Activated CD4-positive, alpha-beta T cell treated with anti-CD3 and anti-CD28 coated beads for 4 hours (primary cell): ENCODE measurements around the gene VPS13C.

Experiments
- DNase-seq, 2 donors: peaks; one replicate each; pipeline ENCODE4 v3.0.0-alpha.2; 2020

The VPS13C gene

DNA sequence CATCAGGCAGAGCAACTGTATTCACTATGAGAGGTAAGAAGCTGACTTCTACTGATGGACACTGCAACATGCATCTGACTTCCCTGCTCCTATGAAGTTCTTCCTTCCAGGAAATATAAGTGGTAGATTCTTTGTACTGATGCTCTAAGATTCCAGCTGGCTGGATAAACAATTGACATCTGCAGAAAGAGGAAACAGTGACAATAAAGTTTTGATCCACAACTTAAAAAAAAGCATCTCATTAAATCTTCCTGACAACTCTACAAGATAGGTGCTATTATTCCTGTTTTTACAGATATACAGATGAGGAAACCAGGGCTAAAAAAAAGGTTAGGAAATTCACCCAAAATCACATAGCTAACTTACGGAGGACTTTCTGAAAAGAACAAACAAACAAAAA is 142.8 kb downstream of the VPS13C start:
- DNase-seq = no peak

DNA sequence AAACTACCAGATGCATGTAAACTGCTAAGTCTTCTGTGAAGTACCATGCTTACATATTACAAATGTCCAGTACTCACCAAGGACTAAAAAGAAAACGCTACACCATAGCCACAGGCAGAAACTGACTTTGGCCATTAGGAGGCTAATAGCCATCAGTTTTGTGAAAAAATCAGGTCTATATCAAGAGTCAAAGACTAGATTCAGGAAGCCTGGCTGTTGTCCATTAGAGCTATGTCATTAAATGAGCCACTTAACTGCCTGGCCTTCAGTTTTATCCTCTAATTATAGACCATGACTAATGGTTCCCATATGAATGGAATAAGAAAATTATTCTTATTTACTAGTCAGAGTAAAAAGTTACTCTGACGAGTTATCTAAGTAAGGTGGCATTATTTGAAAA is 144.1 kb downstream of the VPS13C start:
- no peak for DNase-seq

- no peak for DNase-seq
Observed at GRCh38 chr15:61915640-61916039, 144.6 kb downstream of the VPS13C start.

GRCh38 chr15:61910839-61911369 is 149.3 kb downstream of the VPS13C start:
- DNase-seq = no peak

DNA sequence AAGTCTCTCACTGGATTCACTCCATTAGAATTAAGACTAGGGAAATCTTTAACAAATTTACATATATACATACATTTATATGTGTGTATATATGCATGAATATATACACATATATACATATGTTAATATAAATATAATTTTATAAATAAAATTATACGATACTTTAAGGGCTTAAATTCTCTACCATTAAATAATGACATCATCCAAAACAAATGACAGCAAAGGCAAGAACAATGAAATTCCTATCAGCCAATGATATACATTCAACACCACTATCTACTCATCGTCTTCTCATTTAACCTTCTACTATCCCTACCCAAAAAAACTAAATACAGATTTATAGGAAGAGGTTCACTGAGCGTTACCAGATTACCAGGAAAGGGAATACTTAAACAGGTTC is 152.0 kb downstream of the VPS13C start:
- DNase-seq = no peak

- DNase-seq = no peak
Observed at GRCh38 chr15:61907753-61908086, 152.5 kb downstream of the VPS13C start.

DNA sequence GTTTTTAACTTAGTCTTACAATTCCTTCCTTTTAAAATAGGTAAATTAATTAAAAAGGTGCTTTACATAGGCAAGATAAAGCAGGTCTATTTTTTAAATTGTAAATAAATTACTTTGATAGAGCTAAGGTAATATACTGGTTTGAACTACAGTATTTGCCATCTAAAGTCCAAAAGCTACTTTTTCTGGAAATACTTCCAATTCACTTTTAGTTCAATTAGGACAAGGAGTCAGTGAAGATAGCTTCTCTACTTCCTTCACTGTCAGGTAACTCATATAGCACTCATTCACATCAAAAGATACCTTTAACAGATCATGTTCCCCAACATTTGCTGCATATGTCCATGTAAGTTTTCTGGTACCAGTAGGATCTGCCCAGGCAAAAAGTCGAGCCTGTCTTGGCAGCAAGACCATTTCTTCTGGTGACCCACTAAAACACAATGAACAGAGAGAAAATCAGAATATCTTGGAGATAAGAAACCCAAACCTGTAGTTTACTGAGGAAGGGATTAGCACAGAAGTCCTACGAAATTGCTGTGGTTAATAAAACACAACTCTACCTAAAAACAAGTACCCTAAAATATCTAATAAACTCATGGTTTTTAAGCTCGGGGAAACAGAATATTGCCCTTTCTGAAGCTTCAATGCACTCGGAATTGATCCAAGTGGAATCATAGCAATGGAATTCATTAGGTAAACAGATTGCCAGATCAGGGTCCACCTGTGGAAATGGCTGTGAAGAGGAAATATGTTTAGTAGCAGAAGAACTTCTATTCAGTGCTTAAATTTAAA is 153.1 kb downstream of the VPS13C start:
- DNase-seq = no peak

DNA sequence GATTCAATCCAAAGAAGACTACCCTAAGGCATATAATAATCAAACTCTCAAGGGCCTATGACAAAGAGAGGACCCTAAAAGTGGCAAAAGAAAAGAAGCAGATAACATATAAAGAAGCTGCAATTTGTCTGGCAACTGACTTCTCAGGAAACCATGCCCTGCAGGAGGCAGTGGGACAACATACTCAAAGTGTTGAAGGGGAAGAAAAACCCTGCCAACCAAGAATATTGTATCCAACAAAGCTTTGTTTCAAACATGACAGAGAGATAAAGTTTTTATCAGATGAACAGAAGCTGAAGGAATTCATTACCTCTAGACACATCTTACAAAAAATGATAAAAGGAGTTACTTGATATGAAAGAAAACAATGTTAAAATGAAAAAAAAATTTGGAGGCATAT is 167.1 kb downstream of the VPS13C start:
- DNase-seq = no peak

GRCh38 chr15:61892140-61892539 is 168.1 kb downstream of the VPS13C start:
- DNase-seq = no peak

GRCh38 chr15:61890106-61890505 is 170.1 kb downstream of the VPS13C start:
- DNase-seq = no peak

- no peak for DNase-seq
Observed at GRCh38 chr15:61889706-61890105, 170.5 kb downstream of the VPS13C start.

DNA sequence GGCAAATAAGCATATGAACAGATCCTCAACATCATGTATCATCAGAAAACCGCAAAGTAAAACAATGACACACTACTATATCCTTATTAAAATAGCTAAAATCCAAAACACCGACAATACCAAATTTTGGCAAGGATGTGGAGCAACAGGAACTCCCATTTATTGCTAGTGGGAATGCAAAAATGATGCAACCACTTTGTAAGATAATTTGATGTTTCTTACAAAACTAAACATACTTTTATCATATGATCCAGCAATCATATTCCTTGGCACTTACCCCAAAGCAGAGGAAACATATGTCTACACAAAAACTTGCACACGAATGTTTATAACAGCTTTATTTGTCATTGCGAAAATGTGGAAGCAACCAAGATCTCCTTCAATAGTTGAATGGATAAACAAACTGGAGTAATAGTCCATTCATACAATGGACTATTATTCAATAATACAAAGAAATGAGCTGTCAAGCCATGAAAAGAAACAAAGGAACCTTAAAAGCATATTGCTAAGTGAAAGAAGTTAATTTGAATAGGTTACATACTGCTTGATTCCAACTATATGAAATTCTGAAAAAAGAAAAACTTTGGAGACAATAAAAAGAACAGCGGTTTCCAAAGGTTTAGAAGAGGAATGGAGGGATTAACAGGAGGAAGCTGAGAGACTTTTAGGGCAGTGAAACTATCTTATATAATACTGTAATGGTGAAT is 172.0 kb downstream of the VPS13C start:
- DNase-seq = no peak

GRCh38 chr15:61880084-61880483 is 180.2 kb downstream of the VPS13C start:
- no peak for DNase-seq

DNA sequence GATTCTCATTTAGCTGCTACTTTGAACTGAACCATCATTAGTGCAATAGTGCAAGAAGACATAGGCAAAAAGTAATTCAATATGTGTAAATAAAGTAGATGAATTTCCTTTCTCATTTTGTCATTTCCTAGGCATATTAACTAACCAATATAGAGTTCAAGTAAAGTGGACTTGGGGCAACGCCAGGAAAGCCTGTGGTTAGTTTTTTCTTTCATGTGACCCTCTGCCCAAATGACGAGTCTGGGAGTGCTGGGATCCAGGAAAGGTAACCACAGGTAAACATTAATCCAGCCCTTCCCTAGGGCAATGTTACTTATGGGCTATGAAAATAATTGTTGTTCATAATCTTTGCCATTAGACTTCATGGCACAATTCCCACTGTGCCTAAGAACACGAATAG is 181.0 kb downstream of the VPS13C start:
- no peak for DNase-seq

GRCh38 chr15:61871926-61872522 is 188.2 kb downstream of the VPS13C start:
- DNase-seq = no peak

DNA sequence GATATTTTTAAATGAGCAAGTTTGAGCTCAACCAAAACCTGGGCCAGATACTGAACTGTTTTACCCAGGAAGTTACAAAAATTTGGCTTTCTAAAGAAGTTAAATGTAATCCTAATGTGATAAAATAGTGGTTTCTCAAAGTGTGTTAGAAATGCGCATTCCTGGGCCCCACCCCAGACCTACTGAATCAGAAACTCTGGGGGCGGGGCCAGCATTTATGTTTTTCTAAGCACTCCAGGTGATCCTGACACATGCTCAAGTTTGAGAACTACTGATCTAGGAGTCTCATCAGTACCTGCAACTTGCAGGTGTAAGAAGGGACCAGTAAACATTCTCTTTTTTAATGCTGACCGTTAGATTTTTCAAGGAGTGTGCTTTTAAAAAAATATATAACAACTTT is 190.6 kb downstream of the VPS13C start:
- DNase-seq = no peak

GRCh38 chr15:61861962-61862361 is 198.3 kb downstream of the VPS13C start:
- no peak for DNase-seq

DNA sequence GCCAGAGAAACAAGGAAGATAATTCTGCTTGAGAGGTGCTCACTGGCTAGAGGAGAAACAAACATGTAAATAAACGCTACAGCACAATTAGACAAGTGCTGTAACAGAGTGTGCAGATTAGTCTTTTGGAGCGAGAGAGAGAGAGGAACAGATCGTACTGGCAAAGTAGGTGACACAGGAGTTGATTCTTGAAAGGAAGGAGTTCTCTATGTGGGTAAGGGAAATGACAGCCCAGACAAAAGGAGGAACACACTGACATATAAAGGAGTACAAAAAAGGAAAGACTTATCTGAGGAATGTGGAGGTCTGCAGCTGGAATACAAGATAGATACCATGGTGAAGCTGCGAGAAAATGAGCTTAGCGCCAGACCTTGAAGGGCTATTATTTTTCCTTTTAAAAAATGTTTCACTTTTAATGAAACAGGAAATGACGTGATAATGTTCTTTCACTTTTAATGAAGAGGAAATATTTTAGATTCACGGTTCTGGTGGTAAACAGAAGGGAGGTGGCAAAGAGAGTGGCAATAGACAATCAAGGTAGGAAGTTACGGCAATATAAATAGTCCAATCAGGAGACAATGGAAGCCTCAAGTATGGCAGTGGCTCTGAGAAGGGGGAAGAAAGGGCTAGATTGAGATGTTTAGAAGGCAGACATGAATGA is 202.9 kb downstream of the VPS13C start:
- no peak for DNase-seq

GRCh38 chr15:61856295-61856694 is 204.0 kb downstream of the VPS13C start:
- DNase-seq = no peak

GRCh38 chr15:61853195-61853594 is 207.1 kb downstream of the VPS13C start:
- DNase-seq = no peak

DNA sequence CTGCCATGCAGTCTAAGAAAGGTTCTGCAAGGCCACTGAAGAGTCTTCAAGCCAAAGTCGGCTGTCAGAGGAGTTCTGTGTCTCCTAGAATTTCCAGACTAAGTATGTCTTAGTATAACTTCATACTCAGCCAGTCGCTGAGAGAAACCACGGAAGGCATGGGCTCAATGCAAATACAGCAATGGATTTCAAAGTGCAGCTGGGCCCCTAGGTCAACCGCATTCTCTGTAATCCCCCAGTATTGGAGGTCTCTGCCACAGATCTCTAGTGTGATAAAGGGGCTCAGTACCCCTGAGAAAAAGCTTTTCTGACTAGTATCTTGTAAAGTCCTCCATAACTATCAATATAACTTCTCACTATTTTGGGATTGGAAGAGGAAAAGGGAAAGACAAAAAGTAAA is 208.3 kb downstream of the VPS13C start:
- no peak for DNase-seq

DNA sequence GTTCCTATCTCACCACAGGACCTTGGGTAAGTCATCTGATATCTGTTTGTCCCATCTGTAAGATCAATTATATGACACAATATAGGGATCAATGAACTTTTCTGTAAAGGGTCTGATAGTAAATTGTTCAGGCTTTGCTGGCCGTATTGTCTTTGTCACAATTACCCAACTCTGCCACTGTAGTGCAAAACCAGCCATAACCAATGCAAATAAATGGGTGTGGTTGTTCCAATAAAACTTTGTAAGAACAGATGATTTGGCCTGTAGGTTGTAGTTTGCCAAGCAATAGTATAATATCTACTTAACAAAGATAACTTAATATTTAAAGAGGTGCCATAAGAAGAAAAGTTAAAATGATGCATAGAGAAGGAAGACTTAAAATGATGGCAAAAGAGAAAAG is 210.8 kb downstream of the VPS13C start:
- no peak for DNase-seq

DNA sequence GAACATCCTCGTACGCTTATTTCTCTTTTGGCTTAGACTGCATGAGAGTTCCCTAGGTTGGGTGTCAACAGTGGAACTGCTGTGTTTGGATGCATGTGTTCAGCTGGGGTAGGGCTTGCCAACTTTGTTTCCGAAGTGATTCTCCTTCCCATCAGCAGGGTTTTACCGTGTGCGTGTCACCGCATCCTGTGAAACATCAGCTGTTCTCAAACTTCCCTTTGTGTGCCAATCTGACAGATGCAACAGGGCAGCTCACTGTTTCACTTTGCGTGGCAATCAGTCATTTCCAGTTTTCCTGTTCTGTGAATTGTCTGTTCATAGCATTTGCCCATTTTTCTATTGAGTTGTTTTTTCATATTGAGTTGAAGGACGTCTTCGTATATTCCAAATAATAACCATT is 218.8 kb downstream of the VPS13C start:
- no peak for DNase-seq

DNA sequence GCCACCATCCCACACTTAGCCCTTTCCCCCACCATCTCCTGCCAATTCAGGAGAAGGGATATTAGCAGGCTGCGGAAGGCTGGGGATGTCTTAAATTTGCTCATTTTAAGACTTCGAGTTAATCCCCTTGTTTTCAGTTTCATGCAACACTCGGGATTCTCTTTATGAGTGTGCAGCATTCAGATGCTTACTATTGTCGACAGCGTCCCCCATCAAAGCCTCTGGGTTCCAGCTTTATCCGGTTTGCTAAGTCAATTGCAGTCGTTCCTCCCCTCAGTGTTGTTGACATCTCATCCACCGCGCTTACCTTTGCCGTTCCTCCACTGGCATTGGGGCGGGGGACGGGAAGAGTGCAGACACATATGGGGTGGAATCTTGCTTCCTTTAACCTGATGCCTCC is 220.2 kb downstream of the VPS13C start:
- no peak for DNase-seq
